ES-I3 (cell line): Measurements from ENCODE around the gene NIT2.
"Not testable (repeated sequence)": the region's sequence is repeated elsewhere in the genome, so short reads cannot be mapped to it uniquely, and the experiment has no call there.

Experiments used
- H3K36me3 ChIP-seq: 2 replicates; pipeline ENCODE4 v1.6.1; 2013; ENCODE audit warnings: mild to moderate bottlenecking, low read length, control low read depth, moderate library complexity; ENCODE audit not compliant: insufficient read depth
- H3K4me1 ChIP-seq: 2 replicates; pipeline ENCODE4 v1.6.1; 2013; ENCODE audit warnings: mild to moderate bottlenecking, control low read depth, low read length; ENCODE audit not compliant: insufficient read depth
- H3K9ac ChIP-seq: 2 replicates; pipeline ENCODE4 v1.6.1; 2013; ENCODE audit warnings: low read depth, mild to moderate bottlenecking, low read length, moderate library complexity
- H3K9me3 ChIP-seq: 2 replicates; pipeline ENCODE4 v1.6.1; 2013; ENCODE audit warnings: mild to moderate bottlenecking, low read length, moderate library complexity; ENCODE audit not compliant: control insufficient read depth, insufficient read depth

Gene NIT2

DNA sequence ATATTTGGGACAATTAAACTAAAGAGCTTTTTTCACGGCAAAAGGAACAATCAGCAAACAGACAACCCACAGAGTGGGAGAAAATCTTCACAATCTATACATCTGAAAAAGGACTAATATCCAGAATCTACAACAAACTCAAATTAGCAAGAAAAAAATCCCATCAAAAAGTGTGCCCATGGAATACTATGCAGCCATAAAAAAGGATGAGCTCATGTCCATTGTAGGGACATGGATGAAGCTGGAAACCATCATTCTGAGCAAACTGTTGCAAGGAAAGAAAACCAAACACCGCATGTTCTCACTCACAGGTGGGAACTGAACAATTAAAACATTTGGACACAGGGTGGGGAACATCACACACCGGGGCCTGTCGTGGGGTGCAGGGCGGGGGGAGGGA, 7.2 kb upstream of the NIT2 start:
- not testable (repeated sequence) for H3K36me3 ChIP-seq, H3K9ac ChIP-seq, H3K9me3 ChIP-seq, H3K4me1 ChIP-seq

DNA sequence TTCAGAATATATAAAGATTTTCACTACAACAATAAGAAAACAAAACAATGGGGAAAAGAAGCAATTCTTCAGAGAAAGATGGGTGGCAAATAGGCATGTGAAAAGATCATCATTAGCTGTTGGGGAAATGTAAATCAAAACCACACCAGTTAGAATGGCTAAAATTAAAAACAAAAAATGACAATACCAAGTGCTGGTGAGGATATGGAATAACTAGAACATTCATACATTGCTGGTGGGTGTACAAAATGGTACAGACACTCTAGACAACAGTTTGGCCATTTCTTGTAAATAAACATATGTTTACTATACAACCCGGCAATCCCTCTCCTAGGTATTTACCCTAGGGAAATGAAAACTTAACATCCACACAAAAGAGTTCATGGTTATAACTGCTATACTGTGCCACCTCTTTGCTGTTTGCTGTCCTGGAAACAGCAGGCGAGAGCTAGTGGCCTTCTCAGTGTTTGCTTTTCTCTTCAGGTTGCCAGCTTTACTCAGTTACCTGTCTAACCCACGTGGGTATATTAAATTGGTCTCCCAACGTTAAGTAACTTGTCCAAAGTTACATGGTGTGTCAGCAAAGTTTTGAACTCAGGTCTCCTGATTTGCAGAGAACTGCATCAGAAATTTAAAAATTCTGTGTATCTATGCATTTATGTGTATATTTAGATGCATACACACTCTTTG, 4.6 kb upstream of the NIT2 start:
- H3K36me3 ChIP-seq: peaks cover 5% of the 10 kb centered on the region; the same call in 1 of the 2 replicates
- H3K9ac ChIP-seq: no peak overlapping the region
- H3K9me3 ChIP-seq: no peaks in the 10 kb centered on the region
- H3K4me1 ChIP-seq: no peaks in the 10 kb centered on the region

DNA sequence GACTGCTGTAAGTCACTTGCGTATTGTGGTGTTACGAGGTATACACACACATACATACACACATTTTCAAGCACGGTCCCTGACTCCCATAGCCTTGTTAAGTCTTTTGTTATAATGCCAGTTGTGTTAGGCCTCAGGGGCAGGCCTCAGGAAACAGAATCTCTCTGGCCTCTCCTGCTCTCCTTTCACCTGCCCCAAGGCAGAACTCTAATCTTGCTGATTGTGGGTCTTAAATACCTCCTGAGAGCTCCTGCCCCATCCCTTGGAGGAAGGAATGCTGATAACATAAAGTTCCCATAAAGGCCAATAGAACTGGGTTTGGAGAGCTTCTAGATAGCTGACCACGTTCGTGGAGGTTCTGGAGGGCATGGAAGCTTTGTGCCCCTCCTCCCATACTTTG, 3.9 kb upstream of the NIT2 start:
- no peaks in the 10 kb centered on the region for H3K9me3 ChIP-seq
- H3K36me3 ChIP-seq: no peaks in the 10 kb centered on the region
- no peak overlapping the region for H3K9ac ChIP-seq
- H3K4me1 ChIP-seq: 0 out of 2 replicates have a peak, but pooled peaks cover 2% of the 10 kb centered on the region

DNA sequence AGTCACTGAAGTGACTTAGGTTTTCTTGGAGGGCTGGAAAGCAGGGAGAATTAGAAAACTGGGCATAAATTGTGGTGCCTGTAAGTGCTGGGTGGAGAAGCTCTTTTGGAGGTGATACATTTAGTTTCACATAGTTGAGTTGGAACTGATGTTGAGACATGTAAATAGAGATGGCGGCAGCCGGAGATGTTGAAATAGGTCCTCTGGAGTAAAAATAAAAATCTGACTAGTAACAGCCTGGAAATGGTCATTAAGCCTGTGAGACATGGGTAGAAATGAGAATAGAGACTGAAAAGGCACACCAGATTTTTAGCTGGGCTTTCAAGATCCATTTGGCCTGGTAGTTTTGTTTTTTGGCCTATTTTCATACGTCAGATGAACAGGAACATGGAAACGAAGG, 2.9 kb upstream of the NIT2 start:
- H3K9me3 ChIP-seq: no peaks in the 10 kb centered on the region
- no peak overlapping the region for H3K9ac ChIP-seq
- H3K4me1 ChIP-seq: peaks cover 8% of the 10 kb centered on the region
- no peaks in the 10 kb centered on the region for H3K36me3 ChIP-seq

DNA sequence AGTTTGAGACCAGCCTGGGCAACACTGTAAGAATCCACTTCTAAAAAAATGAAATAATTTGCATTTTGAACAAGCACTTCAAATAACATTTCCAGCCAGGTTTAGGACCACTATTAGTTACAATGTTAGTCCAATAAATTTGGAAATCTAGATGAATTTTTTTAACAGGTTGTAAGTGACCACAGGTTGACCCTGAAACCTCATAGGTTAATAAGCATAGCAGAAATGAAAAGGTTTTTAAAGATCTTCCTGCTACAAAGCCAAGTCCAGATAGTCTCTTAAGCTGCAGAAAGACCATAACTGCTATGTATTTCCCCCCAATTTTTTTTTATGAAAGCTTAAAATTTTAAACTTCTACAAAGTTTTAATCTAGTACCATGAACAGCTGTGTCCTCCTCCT, 1.5 kb upstream of the NIT2 start:
- Histone ChIP-seq H3K36me3 (no peaks in the 10 kb centered on the region), H3K4me1 (peaks cover 8% of the 10 kb centered on the region), H3K9ac (no peak overlapping the region), H3K9me3 (no peaks in the 10 kb centered on the region)

DNA sequence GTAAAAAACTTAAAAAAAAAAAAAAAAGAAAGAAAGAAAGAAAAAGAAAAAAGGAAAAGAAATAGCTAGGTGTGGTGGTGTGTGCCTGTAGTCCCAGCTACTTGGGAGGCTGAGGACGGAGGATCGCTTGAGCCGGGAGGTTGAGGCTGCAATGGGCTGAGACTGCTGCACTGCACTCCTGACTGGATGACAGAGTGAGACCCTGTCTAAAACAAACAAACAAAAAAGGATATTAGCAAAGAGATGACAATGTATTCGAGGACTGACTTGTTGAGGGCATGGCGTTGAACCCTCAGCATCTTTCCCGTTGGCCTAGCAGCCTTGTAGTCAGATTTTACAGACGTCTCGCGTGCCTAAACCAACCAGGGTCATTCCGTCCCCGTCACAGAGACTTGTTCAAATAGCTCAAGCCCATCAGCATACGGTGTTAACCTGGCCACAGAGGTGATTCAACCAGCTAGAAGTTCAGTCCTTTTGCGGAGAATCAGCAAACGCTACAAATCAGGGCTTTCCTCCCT, 528 bp upstream of the NIT2 start:
- H3K9ac ChIP-seq: peak overlapping the region; percentile 67
- no peaks in the 10 kb centered on the region for H3K9me3 ChIP-seq
- no peaks in the 10 kb centered on the region for H3K36me3 ChIP-seq
- H3K4me1 ChIP-seq: peaks cover 8% of the 10 kb centered on the region

DNA sequence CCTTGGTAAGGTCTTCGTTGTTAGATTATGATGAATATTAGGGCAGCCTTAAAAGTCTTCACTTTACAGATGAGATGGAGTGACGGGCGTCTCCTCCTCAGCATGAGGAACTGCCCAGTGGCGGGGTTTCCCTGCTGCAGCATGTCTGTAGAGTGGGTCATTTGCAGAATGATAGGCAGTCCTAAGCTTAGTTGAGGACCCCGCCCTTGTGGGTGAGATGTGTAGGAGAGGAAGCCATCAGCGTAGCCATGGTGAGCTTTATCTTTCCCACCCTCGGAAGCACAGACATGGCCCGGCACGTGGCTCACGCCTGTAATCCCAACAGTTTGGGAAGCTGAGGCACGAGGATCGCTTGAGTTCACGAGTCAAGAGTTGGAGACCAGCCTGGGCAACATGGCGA, 877 bp downstream of the NIT2 start:
- Histone ChIP-seq H3K4me1 (peaks cover 8% of the 10 kb centered on the region), H3K9me3 (no peaks in the 10 kb centered on the region), H3K36me3 (no peaks in the 10 kb centered on the region), H3K9ac (peak overlapping the region; percentile 67)

DNA sequence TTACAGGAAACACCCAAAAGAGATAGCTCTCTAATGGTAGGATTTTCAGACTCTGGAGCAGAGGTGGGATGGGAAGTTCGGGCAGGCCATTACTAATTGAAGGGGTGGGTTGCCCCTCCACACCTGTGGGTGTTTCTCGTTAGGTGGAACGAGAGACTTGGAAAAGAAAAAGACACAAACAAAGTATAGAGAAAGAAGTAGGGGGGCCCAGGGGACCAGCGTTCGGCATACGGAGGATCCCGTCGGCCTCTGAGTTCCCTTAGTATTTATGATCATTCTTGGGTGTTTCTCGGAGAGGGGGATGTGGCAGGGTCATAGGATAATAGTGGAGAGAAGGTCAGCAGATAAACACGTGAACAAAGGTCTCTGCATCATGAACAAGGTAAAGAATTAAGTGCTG, 1.7 kb downstream of the NIT2 start:
- H3K9ac ChIP-seq, H3K36me3 ChIP-seq, H3K9me3 ChIP-seq, H3K4me1 ChIP-seq: not testable (repeated sequence)

DNA sequence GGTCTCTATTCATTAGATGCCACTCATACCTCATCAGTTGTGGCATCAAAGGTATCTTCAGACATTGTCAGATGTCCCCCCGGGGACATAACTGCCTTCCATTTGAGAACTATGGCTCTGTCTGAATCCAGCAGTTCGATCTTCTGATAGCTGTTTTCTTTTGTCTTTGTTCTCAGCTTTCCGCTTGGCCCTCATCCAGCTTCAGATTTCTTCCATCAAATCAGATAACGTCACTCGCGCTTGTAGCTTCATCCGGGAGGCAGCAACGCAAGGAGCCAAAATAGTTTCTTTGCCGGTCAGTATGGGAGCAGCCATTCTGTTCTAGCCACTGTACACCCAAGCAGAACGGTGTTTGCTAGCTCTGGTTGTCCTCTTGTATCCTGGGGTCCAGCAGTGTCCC, 4.4 kb downstream of the NIT2 start:
- Histone ChIP-seq H3K9ac (no peak overlapping the region), H3K9me3 (no peaks in the 10 kb centered on the region), H3K4me1 (peaks cover 8% of the 10 kb centered on the region), H3K36me3 (peaks cover 3% of the 10 kb centered on the region)

DNA sequence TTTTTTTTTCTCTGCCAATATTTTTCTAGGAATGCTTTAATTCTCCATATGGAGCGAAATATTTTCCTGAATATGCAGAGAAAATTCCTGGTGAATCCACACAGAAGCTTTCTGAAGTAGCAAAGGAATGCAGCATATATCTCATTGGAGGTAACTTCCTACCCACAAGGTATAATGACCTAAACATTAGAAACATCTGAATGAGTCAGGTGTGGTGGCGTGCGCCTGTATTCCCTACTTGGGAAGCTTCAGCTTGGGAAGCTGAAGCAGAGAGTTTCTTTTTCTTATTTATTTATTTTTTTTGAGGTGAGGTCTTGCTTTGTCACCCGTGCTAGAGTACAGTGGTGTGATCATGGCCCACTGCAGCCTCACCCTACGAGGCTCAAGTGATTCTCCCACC, 5.2 kb downstream of the NIT2 start:
- no peak overlapping the region for H3K9ac ChIP-seq
- peaks cover 8% of the 10 kb centered on the region for H3K4me1 ChIP-seq
- peaks cover 3% of the 10 kb centered on the region for H3K36me3 ChIP-seq
- H3K9me3 ChIP-seq: no peaks in the 10 kb centered on the region

DNA sequence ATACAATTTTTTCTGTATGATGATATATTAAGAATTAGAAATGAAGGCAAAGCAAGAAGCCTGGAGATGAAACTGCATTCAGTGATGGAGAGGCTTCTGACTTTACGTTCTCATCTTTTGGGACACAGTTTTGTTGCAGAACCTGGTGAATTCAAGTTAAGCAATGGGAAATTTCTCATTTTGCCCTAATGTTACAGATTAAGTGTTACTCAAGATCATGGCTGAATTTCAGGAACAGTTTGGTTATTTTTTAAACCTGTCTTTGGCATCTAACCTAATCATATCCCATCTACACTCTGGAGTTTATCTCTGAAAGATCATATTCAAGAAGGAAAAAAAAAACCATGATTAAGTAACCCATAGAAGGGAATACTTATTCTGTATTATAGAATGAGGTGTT, 6.0 kb downstream of the NIT2 start:
- no peak overlapping the region for H3K9ac ChIP-seq
- peaks cover 7% of the 10 kb centered on the region for H3K4me1 ChIP-seq
- peaks cover 6% of the 10 kb centered on the region for H3K36me3 ChIP-seq
- H3K9me3 ChIP-seq: no peaks in the 10 kb centered on the region

DNA sequence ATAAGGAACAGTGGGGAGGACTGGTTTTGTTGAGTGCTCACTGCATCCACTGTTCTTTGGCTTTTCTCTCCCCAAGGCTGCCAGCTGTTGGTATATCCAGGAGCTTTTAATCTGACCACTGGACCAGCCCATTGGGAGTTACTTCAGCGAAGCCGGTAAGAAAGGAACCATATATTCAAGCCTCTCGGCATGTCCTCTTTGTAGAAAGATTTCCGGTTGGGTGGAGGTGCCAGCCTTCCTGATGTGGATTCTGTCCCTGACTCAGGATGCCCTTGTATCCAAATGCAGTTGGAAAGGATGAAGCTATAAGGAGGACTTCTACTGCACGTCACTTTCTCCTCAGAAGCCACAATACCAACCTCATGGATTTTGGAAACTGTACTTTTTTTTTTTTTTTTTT, 14.2 kb downstream of the NIT2 start:
- H3K4me1 ChIP-seq: no peaks in the 10 kb centered on the region
- peaks cover 12% of the 10 kb centered on the region for H3K36me3 ChIP-seq
- no peaks in the 10 kb centered on the region for H3K9me3 ChIP-seq
- no peak overlapping the region for H3K9ac ChIP-seq

DNA sequence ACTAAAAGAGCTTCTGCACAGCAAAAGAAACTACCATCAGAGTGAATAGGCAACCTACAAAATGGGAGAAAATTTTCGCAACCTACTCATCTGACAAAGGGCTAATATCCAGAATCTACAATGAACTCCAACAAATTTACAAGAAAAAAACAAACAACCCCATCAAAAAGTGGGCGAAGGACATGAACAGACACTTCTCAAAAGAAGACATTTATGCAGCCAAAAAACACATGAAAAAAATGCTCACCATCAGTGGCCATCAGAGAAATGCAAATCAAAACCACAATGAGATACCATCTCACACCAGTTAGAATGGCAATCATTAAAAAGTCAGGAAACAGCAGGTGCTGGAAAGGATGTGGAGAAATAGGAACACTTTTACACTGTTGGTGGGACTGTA, 17.2 kb downstream of the NIT2 start:
- not testable (repeated sequence) for H3K4me1 ChIP-seq, H3K36me3 ChIP-seq, H3K9ac ChIP-seq, H3K9me3 ChIP-seq

DNA sequence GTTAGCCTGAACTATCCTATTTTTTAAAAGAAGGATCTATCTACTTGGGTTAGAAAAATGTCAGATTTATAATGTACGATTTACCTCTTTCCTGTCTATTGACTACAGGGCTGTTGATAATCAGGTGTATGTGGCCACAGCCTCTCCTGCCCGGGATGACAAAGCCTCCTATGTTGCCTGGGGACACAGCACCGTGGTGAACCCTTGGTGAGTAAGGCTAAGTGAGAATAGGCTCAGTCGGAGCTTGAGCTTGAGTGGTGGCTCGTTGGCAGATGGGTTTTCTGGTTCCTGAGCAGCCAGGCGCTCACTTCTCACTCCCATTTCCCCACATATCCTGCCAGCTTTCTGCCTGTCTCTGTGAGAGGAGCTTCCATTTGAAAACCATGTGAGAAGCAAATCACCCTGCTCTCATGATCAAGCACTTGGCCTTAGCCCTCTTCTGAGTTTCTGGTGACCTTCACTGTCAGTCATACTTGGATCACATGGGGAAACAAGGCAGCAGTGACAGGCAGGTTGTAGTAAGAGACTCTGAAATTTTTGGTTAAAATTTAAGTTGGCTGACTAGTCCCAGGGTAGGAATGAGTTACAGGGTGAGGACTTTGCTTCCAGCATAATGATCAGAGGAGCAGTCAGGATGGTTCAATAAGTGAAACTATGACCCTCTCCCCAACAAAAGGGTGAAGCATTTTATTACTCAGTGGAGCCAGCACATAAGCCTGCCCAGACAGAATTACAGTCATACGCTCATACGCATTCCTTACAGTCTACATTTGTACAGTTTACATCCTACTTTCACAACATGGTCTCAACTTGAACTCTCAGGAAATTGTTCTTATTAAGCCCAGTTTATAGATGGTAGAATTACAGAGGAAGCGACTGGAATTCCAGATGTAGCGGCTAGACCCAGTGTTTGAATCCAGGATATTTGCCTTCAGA, 18.0 kb downstream of the NIT2 start:
- Histone ChIP-seq H3K9ac (no peak overlapping the region), H3K36me3 (peaks cover 8% of the 10 kb centered on the region)

DNA sequence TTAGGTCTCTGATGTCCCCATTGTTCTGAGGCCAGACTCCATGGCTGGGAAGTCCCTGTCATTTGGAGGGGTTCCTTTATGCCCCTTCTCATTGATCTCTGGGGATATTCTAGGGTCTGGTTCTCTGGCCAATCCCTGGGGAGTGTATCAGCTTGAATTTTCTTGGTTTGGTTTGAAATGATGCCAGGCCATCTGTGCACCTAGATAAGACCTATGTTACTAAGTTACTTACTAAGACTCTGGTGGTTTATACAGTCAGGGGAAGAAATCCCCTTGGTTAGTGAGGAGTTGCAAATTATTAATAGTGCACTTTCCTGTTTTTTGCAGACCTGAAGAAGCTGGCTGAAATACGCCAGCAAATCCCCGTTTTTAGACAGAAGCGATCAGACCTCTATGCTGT, 20.3 kb downstream of the NIT2 start:
- no peaks in the 10 kb centered on the region for H3K9me3 ChIP-seq
- no peak overlapping the region for H3K9ac ChIP-seq
- H3K4me1 ChIP-seq: no peaks in the 10 kb centered on the region
- peaks cover 8% of the 10 kb centered on the region for H3K36me3 ChIP-seq

More for the DNA sequence above, 18.0 kb downstream of the NIT2 start:
- Histone ChIP-seq H3K4me1 (no peaks in the 10 kb centered on the region), H3K9me3 (no peaks in the 10 kb centered on the region)
